Measurements from ENCODE around the gene PDZD2.
A peak's percentile ranks its signal among the peaks of the same experiment; 100 is the strongest.
"Not testable (repeated sequence)": the region's sequence is repeated elsewhere in the genome, so short reads cannot be mapped to it uniquely, and the experiment has no call there.

PDZD2 gene

DNA sequence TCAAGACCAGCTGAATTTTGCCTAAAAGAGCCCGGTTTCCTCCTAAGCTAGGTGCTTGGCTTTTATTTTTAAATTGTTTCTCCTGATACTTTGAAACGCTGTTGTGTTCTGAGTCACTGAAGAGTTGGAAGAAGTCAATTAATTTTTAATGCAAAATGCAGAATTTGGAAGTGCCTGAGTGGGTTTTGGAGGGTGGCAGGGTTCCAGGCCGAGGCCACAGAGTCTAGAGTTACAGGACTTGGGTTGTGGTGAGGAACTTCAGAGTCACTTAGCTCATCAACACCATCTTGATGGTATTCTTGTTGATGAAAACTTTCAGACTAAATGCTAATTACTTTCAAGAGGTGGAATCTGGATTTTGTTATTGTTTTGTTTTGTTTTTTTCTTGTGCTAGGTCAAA is 130.6 kb downstream of the PDZD2 start:
- no peak for DNase-seq (ENCODE audit: low spot score)

DNA sequence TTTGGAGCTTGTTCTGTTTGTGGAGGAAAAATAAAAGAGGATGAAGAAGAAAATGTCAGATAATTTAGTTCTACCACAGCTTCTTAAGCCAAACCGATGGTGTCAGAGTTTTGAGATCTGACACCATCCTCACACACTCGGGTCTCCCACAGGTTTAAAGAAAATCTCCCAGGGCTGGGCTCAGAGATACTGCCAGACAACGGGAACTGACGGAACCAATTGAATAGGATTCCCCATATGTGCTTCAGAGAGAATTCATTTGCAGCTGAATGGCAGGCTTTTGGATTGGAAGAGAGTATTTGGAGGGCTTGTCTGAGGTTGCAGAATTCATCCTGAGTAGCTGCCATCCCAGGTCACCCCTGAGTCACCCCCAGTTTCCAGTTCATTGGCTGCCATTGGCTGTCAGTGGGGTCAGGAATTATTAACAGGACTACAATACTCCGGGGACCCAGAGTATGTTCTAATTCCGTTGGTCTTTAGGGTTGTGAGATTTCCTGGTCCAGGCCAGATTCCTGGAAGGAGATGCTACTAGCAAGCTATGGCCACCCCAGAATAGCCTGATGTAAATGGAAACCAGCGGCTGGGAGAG is 131.3 kb downstream of the PDZD2 start:
- no peak for DNase-seq (ENCODE audit: low spot score)

DNA sequence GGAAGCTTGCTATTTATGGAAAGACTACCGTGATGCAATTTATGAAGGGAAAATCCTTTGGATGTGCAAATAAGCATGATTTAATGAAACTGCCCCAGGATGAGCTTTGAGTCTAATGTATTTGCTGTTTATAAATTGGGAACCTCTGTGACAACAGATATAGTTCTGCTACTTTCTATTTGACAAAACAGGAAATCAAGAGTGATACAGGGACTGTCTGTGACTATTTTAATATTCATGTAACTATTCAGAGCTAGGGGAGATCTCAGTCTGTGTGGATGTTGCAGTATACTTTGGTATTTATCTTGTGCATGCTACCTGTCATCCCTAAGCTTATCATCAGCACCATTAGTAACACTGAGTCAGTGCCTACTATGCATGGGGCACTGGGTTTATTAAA is 132.1 kb downstream of the PDZD2 start:
- DNase-seq (ENCODE audit: low spot score): no peak

DNA sequence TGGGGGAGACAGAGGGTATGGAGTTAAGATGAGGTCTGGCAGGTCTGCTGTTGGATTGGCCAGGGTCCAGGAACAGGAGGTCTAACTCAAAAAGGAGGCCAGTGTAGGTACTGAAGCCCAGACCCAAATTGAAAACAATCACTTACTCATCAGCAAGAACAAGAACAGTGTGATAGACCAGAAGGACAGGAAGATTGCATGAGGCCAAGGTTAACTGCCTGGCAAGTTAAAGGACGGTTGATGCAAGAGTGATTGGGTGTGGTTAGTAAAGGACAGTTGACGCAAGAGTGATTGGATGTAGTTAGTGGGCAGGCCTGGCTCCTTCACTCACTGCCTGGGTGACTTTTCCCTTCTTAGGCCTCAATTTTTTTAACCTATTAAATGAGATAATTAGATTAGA is 132.6 kb downstream of the PDZD2 start:
- no peak for DNase-seq (ENCODE audit: low spot score)

DNA sequence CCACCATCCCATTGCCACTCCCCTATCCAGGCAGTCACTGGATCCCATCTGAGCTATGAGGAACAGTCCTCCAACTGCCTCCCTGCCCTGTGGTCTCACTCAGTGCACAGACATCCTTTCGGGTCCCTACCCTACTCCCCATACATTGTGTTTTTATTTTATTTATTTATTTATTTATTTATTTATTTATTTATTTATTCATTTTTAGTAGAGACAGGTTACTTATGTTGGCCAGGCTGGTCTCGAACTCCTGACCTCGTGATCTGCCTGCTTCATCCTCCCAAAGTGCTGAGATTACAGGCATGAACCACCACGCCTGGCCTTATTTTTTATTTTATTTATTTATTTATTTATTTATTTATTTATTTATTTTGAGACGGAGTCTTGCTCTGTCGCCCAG is 137.4 kb downstream of the PDZD2 start:
- DNase-seq (ENCODE audit: low spot score): not testable (repeated sequence)

DNA sequence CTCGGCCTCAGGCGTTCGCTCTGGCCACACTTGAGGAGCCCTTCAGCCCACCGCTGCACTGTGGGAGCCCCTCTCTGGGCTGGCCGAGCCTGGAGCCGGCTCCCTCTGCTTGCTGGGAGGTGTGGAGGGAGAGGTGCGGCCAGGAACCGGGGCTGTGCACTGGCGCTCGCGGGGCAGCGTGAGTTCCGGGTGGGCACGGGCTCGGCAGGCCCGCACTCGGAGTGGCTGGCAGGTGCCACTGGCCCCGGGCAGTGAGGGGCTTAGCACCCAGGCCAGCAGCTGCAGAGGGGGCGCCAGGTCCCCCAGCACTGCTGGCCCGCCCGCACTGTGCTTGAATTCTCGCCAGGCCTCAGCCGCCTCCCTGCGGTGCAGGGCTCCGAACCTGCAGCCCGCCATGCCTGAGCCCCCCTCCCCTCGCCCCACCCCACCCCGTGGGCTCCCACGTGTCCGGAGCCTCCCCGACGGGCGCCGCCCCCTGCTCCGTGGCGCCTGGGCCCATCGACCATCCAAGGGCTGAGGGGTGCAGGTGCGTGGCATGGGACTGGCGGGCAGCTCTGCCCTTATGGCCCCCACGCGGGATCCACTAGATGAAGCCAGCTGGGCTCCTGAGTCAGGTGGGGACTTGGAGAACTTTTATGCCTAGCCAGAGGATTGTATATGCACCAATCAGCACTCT is 138.2 kb downstream of the PDZD2 start:
- no peak for DNase-seq (ENCODE audit: low spot score)

DNA sequence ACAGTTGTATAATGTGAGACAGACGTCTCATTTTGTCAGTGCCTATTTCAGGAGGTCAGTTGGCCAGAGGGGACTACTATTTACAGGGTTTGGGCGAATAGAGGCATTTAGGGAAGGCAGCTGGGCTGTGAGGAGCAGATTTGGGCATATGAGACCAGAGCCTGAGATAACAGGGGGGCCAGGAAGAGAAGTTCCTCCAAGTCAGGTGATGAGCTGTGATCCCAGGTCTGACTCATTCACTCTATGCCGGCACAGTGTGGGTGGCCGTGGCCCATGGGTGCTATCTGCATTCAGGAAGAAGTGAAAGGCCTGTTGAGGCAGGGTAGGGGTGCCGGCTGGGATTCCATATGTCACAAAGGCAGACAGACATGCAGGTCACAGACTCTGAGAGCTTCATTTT is 142.8 kb downstream of the PDZD2 start:
- DNase-seq (ENCODE audit: low spot score): no peak

DNA sequence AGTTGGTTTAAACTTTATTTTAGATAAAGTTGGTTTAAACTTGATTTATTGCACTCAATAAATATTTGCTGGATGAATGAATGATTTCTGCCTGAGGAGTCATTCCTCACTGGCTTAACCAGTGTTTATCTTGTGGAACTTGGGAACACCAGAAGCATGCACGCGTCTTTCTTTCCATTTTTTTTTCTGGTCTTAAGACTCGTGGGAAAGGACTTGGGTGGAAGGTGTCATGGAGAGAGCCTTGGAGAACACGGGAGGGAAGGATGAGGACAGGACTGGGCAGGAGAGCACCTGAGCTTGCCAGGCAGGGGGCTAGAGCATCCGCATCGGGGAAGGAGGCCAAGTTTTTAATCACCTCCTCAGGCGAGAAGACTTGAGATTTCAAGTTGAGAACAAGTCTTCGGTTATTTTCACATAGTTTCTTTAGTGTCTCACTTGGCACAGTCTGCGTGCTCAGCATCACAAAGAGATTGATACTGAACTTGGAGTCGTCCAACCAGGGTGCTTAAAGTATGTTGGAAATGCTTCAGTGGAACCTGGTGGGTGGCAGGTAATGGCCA is 144.2 kb downstream of the PDZD2 start:
- DNase-seq (ENCODE audit: low spot score): no peak

DNA sequence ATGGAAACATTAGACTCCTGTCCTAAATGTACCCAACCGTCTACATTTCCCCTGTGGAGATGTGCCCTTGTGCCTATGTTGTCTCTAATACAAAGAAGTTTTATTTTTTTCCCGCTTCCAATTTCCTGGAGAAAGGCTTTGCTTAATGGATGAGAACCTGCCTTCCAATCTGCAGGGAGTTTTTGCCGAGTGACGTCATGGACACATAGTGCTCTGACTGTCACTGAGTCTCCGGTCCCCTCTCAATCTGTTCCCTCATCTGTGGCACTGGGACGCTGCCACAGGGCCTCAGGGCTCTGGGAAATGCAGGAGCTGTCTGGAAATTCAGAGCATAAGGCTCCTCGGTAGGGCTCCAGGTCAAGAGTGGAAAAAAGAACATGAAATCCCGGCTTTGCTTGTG is 144.8 kb downstream of the PDZD2 start:
- no peak for DNase-seq (ENCODE audit: low spot score)

DNA sequence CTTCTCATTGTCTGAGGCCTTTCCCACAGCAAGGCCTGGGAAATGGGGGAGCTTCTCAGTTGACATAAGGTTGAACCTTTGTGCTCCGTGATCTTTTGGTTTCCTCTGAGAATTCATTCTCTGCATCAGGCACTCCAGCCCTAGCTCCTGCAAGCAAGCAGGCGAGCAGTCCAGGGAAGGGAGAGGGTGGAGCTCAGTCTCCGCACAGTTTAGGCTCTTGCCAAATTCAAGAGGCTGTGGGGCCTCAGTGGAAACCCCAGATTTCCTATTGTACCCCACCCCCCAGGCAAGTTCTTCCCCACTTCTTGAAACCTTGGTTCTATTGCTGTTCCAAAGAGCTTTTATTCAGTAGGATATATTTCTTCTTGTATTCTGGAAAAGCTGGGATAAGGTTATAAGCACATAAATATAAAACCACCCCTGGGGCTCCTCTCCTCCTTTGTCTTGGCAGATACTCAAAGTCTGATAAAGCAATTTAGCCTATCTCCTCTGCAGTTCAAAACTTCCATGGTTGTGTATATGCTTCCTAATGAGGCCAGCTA is 147.2 kb downstream of the PDZD2 start:
- DNase-seq (ENCODE audit: low spot score): no peak

DNA sequence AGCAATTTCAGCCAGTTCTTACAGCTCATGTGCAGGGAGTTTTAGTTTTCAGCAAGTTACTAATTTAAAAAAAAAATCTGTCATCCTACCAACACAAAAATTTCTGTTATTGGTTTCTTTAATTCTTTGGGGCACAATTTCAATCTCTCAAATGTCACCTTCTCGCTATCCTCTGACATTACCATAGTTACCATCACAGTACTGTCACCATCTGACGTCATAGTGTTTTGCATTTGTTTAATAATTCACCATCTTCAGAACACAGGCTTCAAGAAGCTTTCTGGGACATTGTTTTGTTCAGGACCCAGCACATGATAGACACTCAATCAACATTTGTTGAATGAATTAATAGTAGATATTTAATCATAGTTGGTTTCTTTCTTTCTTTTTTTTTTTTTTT is 155.1 kb downstream of the PDZD2 start:
- no peak for DNase-seq (ENCODE audit: low spot score)

DNA sequence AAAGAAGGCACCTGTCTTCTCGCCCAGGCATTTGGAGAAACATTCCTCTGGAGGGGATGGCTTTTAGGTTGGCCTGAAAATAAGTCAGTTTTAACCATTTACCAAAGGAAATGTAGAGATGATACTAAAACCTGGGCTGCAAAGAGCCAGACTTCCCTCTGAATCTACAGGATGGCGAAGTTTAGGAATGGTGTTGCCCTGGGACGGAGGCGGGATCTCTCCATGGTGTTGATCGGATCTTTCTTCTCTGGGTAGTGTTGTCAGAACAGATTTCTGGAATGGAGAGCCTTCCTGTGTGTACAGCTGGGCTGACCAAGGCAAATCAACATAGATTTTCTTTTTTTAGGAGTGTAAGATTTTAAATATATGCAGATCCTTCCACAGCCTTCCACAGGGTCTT is 159.2 kb downstream of the PDZD2 start:
- DNase-seq (ENCODE audit: low spot score): no peak

DNA sequence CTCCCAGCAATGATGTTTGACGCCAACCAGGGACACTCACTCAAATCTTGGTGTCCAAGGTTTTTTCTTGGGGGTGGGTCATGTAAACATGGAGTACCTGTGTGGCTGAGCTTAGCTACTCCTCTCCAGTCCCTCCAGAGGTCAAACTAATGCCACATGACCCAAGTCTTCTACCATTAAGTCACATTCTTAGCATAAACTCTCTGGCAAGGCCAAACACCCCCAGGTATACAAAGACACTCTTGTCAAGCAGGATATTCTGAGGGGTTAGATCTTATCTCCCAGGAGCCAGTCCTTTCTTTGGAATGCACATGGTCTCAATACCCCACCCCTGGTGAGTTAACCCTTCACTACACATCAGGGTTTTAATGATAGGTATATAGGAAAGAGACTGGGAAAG is 161.4 kb downstream of the PDZD2 start:
- DNase-seq (ENCODE audit: low spot score): no peak

DNA sequence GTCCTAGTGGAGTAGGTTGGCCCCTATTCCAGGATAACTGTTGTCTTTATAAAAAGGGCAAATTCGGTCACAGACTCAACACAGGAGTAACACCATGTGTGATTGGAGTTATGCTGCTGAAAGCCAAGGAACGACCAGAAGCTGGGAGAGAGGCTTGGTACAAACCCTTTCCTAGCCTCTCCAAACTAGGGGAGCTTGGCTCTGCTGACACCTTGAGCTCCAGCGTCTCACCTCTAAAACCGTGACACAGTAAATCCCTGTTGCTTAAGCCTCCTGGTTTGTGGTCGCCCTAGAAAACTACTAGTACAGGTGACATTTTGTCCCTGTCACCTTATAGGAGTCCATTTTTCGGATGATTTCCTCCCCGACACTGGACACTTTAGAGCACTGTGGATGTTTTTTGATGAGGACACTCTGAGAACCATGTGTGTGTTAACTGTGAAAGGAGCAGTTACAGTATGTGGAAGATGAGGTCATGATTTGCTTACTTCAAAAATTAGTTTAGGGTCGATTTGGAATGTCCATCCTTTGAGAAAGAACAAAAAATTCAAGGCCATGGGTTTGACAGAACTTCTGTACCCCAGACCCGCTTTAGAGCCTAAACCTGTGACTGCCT is 167.0 kb downstream of the PDZD2 start:
- no peak for DNase-seq (ENCODE audit: low spot score)

DNA sequence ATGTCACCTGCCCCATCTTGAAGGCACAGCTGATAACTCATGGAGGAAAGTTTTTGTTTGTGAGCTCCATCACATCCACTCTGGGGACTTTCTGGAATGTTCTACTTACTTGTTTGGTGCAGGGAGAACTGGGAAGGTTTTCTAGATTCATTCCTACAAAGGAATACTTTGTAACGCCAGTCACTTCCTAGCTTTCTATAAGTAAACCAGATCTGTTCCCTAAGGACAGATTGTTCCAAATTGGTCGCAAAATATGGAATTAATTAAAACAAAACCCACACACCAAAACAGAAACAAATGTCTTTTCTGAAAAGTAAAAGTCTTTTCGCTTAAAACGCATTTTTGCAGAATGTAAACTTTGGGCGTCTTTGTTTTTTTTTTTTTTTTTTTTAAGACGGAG is 167.6 kb downstream of the PDZD2 start:
- no peak for DNase-seq (ENCODE audit: low spot score)

DNA sequence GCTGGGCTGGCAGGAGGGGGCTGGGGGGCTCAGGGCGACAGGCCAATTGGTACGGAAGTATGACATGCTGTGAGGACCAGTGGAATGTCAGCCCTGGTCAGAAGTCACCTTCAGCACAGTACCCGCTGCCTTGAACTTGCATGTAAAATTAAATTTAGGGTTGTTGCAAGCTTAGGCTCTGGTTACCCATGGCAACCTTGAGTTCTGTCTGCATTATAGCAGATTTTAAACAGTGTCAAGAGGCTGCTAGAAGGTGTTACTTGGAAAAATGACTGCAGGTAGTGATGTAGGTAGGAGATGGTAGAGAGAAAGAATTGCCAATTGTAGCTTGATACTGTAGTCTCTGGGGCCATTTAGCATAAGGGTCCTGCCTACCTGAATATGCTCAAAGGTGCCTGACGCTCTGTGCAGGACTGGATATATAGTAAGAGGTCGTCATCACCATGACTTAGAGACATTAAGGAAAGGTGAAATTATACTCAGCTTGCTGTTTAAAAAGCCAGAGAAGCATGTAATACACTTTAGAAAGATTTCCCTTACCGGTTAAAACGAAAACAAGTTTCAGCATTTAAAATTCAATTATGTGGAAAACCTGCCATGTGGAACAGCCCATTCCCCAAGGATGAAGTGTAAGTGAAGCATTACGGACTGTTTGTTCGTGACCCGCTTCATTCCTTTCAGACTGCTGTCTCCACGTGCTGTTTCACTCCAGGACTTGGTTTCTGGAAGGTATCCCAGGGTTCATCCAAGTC is 169.0 kb downstream of the PDZD2 start:
- DNase-seq (ENCODE audit: low spot score): no peak

DNA sequence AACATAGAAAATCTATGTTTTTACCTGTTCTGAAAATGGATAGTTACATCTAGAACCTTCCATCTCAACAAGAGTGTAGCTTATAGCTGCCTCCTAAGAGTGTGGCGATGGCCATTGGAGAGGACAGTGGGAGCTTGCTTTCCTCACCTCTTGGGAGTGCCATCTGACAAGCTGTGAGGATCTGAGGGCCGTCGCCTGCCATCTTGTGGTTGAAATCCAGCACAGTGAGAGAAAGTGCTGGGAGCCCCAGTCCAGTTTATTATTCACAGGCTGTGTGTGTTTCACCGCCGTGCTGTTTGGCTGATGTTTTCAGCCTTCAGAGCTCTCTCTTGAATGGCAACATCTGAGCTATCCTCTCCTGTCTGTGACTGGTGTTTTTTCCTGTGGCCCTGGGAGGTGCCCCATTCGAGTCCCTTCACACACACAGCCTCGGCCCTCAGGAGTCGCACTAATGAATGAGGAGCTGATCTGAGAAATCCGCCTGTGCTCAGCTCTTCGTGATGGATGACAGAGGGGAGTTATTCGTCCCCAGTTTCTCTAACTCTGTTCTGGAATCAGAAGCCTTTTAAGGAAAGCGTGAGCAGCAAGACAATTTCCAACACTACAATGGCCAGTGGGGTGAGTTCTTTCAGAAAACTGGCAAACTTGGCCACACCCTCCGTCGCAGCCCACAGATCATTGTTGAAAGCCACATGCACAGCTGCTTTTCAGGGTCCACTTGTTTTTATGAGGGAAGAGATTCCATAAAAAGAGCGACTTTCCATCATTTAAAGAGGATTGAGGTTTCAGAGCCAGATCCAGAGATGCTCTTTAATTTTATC is 170.3 kb downstream of the PDZD2 start:
- peak; percentile 66 for DNase-seq (ENCODE audit: low spot score)

DNA sequence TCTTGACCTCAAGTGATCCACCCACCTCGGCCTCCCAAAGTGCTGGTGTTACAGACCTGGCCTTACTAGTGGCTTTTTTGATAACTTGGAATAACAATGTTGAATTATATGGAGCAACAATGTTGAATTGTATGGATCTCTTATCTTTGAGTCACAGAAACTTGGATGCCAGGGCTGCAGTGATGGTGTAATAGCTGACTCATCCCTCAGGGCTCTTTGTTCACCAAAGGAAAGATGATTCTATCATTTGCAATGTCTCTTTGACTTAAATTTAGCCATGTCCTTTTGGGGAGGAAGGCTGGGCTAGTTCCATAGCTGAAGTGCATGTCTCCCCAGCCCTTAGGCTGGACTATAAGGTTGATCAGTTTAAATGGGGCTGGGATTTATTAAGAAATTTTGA is 172.3 kb downstream of the PDZD2 start:
- DNase-seq (ENCODE audit: low spot score): peak; percentile 70

DNA sequence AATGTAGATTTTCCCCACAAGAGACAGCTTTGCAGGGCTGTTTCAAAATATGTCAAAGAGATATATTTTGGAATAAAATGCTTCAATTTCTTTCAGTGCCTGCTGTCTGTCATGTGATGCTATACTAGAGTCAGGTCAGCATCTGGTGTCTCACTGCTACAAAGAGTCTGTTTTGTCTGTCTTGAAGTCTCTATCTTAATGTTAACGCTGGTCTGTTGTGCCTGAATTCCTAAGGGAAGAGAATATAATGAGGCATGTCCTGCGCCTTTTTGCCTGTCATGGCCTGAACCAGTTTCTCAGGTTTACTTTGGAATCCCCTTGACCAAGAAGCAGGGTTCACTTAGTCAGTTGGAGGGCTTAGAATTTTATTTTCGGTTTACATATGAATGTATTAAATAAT is 176.4 kb downstream of the PDZD2 start:
- no peak for DNase-seq (ENCODE audit: low spot score)

DNA sequence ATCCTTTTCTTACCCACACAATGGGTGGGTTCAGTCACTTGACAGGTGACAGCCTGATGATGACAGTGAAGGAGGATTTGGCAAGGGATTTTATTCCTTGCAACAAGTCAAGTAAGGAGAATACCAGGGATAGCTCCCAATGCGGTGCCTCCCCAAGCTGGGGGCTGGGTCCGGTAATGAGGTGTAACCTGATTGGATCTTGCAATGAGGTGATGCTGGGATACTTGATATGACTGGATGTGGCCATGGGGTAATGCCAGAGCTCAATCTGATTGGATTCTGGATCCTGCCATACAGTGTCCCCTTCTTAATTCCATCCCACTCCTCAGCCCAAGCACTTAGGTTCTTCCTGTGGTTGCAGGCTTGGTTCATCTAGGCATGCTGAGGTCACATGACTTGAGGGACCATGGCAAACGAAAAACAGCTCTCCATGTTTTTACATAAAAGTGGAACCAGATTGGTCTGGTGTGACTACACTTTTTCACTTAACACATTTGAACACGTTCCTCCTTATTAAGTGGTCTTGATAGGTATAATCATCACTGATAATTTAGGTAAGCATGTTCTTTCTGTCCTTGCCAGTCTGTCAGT is 181.1 kb downstream of the PDZD2 start:
- DNase-seq (ENCODE audit: low spot score): no peak

DNA sequence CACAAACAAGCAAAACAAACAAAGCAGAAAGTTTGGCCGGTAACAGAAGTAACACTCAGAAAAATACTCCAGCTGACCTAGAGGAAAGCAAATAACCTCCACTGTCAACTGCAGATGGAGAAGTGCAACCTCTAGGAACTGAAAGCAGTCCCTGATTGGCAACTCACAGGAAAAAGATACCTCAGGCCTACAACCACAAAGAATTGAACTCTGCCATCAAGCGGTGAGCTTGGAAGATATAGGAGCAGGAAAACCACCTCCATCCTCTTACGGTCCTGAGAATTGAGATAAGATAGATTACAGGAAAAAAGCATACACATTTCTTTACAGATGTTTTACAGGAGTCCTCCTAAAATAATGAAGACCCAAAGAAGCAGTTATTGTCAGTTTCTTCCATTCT is 184.5 kb downstream of the PDZD2 start:
- no peak for DNase-seq (ENCODE audit: low spot score)

All from hepatic stellate cell (primary cell).